Right lobe of liver (tissue), 4 donors: Measurements from ENCODE around the gene ZDHHC11.
A peak's percentile ranks its signal among the peaks of the same experiment; 100 is the strongest.

Experiments
- CTCF ChIP-seq, 4 donors: fragments of 200-600 bp in 3 of 4; fragments of 450-650 bp in 1 of 4; IDR thresholded peaks; one replicate each; pipeline versions ENCODE4 v1.5.1 to v1.8.0; 2016 to 2022; ENCODE audit warnings: antibody characterized with exemption in 4 of 4, mild to moderate bottlenecking in 2 of 4
- POLR2A ChIP-seq: fragments of 450-650 bp; IDR thresholded peaks from one replicate; pipeline ENCODE4 v1.6.1; 2017; ENCODE audit warnings: antibody characterized with exemption, mild to moderate bottlenecking
- donor health status: DM: no; HTN: no; CAD: no.
- donor health status: DM: no; HTN: no; CAD: no.
- donor health status: DM: no; HTN: yes; CAD: no.

- peak; percentile 25 to 42 (median 38) for TF ChIP-seq CTCF (IDR thresholded peaks at IDR 0.05)
- no peak for TF ChIP-seq POLR2A
Measured at GRCh38 chr5:820245-820644, 30.5 kb downstream of the ZDHHC11 start.
